Heart right ventricle (tissue), 16 donors: ENCODE data around the gene NBEA. TPM values are rescaled to one million over a fixed set of nuclear protein-coding genes. Genes with fewer than 3 reads are reported as not detected.

Source experiments
- ATAC-seq, 8 donors: fragments of 200-7000 bp; cut with Tn5 transposase; one replicate each; pipeline ENCODE4 v1.9.1; 2020; ENCODE audit warnings: mild to moderate bottlenecking in 8 of 8, moderate library complexity in 8 of 8, moderate number of reproducible peaks in 1 of 8
- DNase-seq, 2 donors: peaks; one replicate each; pipeline ENCODE4 v3.0.0-alpha.2; 2020
- H3K27ac ChIP-seq, 10 donors: fragments of 200-600 bp; sonication (generic) in 2 of 10; one replicate each; pipeline versions ENCODE4 v1.5.0 to v1.8.0; 2020 to 2022; ENCODE audit warnings: mild to moderate bottlenecking in 3 of 10
- H3K27me3 ChIP-seq, 7 donors: fragments of 200-600 bp; one replicate each; pipeline ENCODE4 v1.8.0; 2021 to 2022; ENCODE audit warnings: mild to moderate bottlenecking in 2 of 7
- H3K36me3 ChIP-seq, 9 donors: fragments of 200-600 bp; sonication (generic) in 1 of 9; one replicate each; pipeline versions ENCODE4 v1.5.0 to v1.8.0; 2020 to 2022; ENCODE audit warnings: mild to moderate bottlenecking in 2 of 9
- H3K4me1 ChIP-seq, 9 donors: fragments of 200-600 bp; sonication (generic) in 1 of 9; one replicate each; pipeline versions ENCODE4 v1.5.0 to v1.8.0; 2020 to 2022; ENCODE audit warnings: mild to moderate bottlenecking in 4 of 9
- H3K4me3 ChIP-seq, 10 donors: fragments of 200-600 bp; sonication (generic) in 2 of 10; one replicate each; pipeline versions ENCODE4 v1.5.0 to v1.8.0; 2020 to 2022; ENCODE audit warnings: mild to moderate bottlenecking in 7 of 10, moderate library complexity in 2 of 10
- H3K9me3 ChIP-seq, 11 donors: fragments of 200-600 bp in 10 of 11; sonication (generic) in 2 of 11; one replicate each; pipeline versions ENCODE4 v1.5.0 to v1.8.0; 2013 to 2022; ENCODE audit warnings: mild to moderate bottlenecking in 2 of 11, control low read depth in 1 of 11, moderate library complexity in 1 of 11
- WGBS, 2 donors: extraction: QIAGEN DNeasy Blood & Tissue Kit; methylation state at CpG; one replicate each; pipeline ENCODE4 v1.1.7; 2013; ENCODE audit warnings: inconsistent platforms in 1 of 2; 5-methylcytosine and 5-hydroxymethylcytosine counted together
- intact Hi-C, 10 donors: fragments of 100-400 bp; cut with DNase I; formaldehyde crosslinking; loops; one replicate each; pipeline versions ENCODE4 v1.11.1 to v1.14.2; 2022
- polyA plus RNA-seq, 2 donors: library from polyadenylated mRNA; stranded (reverse); fragments of 200-250 nt; gene quantifications; one replicate each; pipeline ENCODE4 v1.2.3, GENCODE V29; 2013
- total RNA-seq, 10 donors: library from RNA; stranded (reverse); fragmentation: NEBNext Ultra II Directional in 3 of 10; extraction: Animal tissue kit (Norgen Biotek cat#: 25700) in 3 of 10; gene quantifications; one replicate each; pipeline versions ENCODE4 v1.2.1 to v1.2.4, GENCODE V29; 2021 to 2023
- TF ChIP-seq, protein P1 (sequence below), 9 donors: fragments of 200-600 bp; sonication (generic) in 2 of 9; IDR thresholded peaks; one replicate each; pipeline versions ENCODE4 v1.5.0 to v1.8.0; 2021 to 2022; ENCODE audit warnings: antibody characterized with exemption in 9 of 9, mild to moderate bottlenecking in 5 of 9, moderate library complexity in 1 of 9
- donor health status: Arrhythmogenic right ventricular cardiomyopathy.
- donor health status: ischemic (EF 13 %, LVEDD 7.1; RV severe dilation, severe dysfunction).
- donor health status: healthy with polysubstance abuse.
- donor health status: DM: no; HTN: yes; CAD: no.
- donor health status: DM: no; HTN: no; CAD: no.
- donor health status: ischemic (EF 25% LVEDD 6.9; RV normal size, moderate dysfunction).
- donor health status: ischemic (EF 25% LVEDD 5.7; RV mildly dilated, moderate dysfunction).
- donor health status: healthy.
- donor health status: DM: yes; HTN: yes; CAD: no.
- donor health status: Ischemic cardiomyopathy.
- donor health status: ischemic (EF 35%, LVEDD 5.7; RV mildly dilated, moderate dysfunction).
- donor health status: nonischemic (EF 11% LVEDD 7.7; RV severe dilation, severe dysfunction).
- donor health status: DM: yes; HTN: yes; CAD: no.
- donor health status: PGD.
- donor health status: ischemic (EF 29% LVEDD 5.4; RV normal size, mild dysfunction).
- donor health status: nonischemic (EF 23%, LVEDD 6.1; RV moderate dilation, normal function).

Gene NBEA
- total and polyA plus RNA-seq, 12 donors = 4.3 to 30.6 (median 24.5) TPM

DNA sequence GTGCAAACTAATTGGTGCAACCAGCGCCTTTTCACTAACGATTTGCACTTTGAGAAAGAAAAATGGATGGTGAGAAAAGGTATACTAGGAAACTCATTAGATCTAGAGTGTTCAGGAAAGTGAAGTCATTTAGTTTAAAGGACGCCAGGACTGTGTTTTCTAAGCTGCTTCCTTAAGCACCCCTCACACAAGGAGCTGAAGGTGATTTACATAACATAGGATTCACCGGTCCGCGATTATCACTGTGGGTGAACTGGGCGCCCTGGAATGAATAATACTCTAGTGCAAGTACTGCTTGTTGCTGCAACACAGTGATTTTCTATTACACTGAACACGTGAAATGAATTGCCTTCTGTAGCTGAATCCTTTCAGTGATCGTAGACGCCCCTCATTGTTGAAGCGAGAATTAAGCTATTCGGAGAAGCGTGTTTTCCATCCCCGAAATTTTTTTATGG, 537.0 kb downstream of the NBEA start:
- no peak overlapping the region for H3K27ac ChIP-seq
- 84 to 85% methylated on average over 14 of the region's 14 CpGs for WGBS, 2 donors
- no peaks in the 10 kb centered on the region for H3K36me3 ChIP-seq
- peaks cover 0 to 6% (median 0%) of the 10 kb centered on the region in 11 donors for H3K9me3 ChIP-seq
- intact Hi-C loops = loop anchor here in 2 of 10 donors (10.0 kb wide), 2 partner anchors 94 to 246 kb away; no protein-coding TSS in a partner anchor
- ATAC-seq = no peak
- no peak overlapping the region for H3K4me3 ChIP-seq
- TF ChIP-seq, protein P1, sequence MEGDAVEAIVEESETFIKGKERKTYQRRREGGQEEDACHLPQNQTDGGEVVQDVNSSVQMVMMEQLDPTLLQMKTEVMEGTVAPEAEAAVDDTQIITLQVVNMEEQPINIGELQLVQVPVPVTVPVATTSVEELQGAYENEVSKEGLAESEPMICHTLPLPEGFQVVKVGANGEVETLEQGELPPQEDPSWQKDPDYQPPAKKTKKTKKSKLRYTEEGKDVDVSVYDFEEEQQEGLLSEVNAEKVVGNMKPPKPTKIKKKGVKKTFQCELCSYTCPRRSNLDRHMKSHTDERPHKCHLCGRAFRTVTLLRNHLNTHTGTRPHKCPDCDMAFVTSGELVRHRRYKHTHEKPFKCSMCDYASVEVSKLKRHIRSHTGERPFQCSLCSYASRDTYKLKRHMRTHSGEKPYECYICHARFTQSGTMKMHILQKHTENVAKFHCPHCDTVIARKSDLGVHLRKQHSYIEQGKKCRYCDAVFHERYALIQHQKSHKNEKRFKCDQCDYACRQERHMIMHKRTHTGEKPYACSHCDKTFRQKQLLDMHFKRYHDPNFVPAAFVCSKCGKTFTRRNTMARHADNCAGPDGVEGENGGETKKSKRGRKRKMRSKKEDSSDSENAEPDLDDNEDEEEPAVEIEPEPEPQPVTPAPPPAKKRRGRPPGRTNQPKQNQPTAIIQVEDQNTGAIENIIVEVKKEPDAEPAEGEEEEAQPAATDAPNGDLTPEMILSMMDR (IDR thresholded peaks at IDR 0.05) = no peak
- peaks cover 0 to 58% (median 0%) of the 10 kb centered on the region in 7 donors for H3K27me3 ChIP-seq
- DNase-seq = no peak
- H3K4me1 ChIP-seq = peaks cover 0 to 18% (median 0%) of the 10 kb centered on the region in 9 donors

DNA sequence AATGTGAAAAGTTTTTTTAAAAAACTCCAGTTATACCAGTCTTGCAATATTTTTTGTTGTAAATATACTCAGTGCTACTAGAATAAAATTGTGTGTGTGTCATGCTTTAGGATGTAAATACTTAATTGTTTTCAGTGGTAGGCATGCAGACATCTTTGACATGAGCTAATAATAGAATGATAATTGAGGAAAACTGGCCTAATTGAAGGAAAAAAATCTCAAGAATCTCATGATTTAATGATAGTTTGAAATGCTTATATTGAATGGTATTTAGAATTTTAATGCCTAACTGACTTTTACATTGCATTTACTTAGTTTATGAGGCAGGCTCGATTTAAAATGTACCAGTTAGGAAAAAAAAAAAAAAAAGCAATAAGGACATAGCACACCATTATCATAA, 537.6 kb downstream of the NBEA start:
- H3K4me3 ChIP-seq = no peak overlapping the region
- H3K9me3 ChIP-seq = peaks cover 0 to 6% (median 0%) of the 10 kb centered on the region in 11 donors
- intact Hi-C loops = loop anchor here in 2 of 10 donors (10.0 kb wide), 2 partner anchors 95 to 245 kb away; no protein-coding TSS in a partner anchor
- TF ChIP-seq, protein P1 (IDR thresholded peaks at IDR 0.05) = no peak
- DNase-seq (no peak), ATAC-seq (no peak)
- no peak overlapping the region for H3K27ac ChIP-seq
- H3K27me3 ChIP-seq = peaks cover 0 to 51% (median 0%) of the 10 kb centered on the region in 7 donors
- peaks cover 0 to 18% (median 0%) of the 10 kb centered on the region in 9 donors for H3K4me1 ChIP-seq
- H3K36me3 ChIP-seq = no peaks in the 10 kb centered on the region
- WGBS, 2 donors = 85 to 97% methylated on average over 1 of the region's 1 CpG

DNA sequence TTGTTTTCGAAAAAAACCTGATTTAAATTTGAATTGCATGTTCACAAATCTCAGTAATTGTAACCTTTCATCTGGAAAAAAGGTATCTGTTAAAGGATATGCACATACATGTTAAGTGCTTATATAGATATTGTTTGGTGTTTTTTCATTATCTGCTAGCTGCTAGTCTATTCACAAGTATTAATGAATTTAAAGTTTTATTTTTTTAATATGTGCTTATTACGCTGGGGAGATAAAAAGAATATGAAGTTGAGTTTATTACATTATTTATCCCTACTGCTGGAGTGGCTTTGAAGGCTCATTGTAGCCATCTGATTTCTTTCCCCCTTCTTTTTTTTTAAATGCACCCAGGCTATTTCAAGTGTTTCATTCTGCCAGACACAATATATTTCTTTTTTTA, 538.3 kb downstream of the NBEA start:
- DNase-seq (no peak), ATAC-seq (no peak)
- H3K9me3 ChIP-seq = peaks cover 0 to 6% (median 0%) of the 10 kb centered on the region in 11 donors
- WGBS, 2 donors = 93 to 94% methylated on average over 2 of the region's 2 CpGs
- no peak overlapping the region for H3K4me3 ChIP-seq
- no peaks in the 10 kb centered on the region for H3K36me3 ChIP-seq
- TF ChIP-seq, protein P1 (IDR thresholded peaks at IDR 0.05) = no peak
- H3K27ac ChIP-seq = no peak overlapping the region
- intact Hi-C loops = no loop called here
- H3K27me3 ChIP-seq = peaks cover 0 to 45% (median 0%) of the 10 kb centered on the region in 7 donors
- peaks cover 0 to 12% (median 0%) of the 10 kb centered on the region in 9 donors for H3K4me1 ChIP-seq

- peaks cover 0 to 6% (median 0%) of the 10 kb centered on the region in 11 donors for H3K9me3 ChIP-seq
- no peak for DNase-seq
- intact Hi-C loops = no loop called here
- H3K4me1 ChIP-seq = peaks cover 0 to under 1% (median 0%) of the 10 kb centered on the region in 9 donors
- TF ChIP-seq, protein P1 (IDR thresholded peaks at IDR 0.05) = no peak
- WGBS, 2 donors = 76 to 92% methylated on average over 2 of the region's 2 CpGs
- H3K4me3 ChIP-seq = no peak overlapping the region
- H3K27me3 ChIP-seq = peaks cover 0 to 30% (median 0%) of the 10 kb centered on the region in 7 donors
- no peak for ATAC-seq
- no peaks in the 10 kb centered on the region for H3K36me3 ChIP-seq
- no peak overlapping the region for H3K27ac ChIP-seq
Observed at GRCh38 chr13:35481777-35482176, 539.7 kb downstream of the NBEA start.
